ENCODE measurements around the gene LEO1. TPM values are rescaled to one million over a fixed set of nuclear protein-coding genes. Genes with fewer than 3 reads are reported as not detected.
A peak's percentile ranks its signal among the peaks of the same experiment; 100 is the strongest.

The LEO1 gene
- total and polyA plus RNA-seq, 2 of the 13 experiments (the other 11 are each of a cell fraction or from before 2014, with no cell fraction given) = 17.0 to 60.3 TPM

GRCh38 chr15:52006702-52007340 lies 35.2 kb upstream of the LEO1 start:
- intact Hi-C loops (cut with micrococcal nuclease; ENCODE audit: unreplicated experiment) = no loop called here
- Histone ChIP-seq H3K4me1 (ENCODE audit: insufficient read depth, low read length) (peaks cover 68% of the 10 kb centered on the region), H3K4me3 (replicated peaks in 1 of 3; ENCODE audit: insufficient read depth in 1 of 3, low read depth in 2 of 3, low read length in 3 of 3) (no peak overlapping the region), H3K9ac (ENCODE audit: insufficient read depth, low read depth, low read length) (peak overlapping the region; percentile 27; the same call in 1 of the 2 replicates), H3K27ac (ENCODE audit: extremely low read length, insufficient read depth, low read length) (peak overlapping the region; percentile 70), H3K27me3 (ENCODE audit: control insufficient read depth in 1 of 2, insufficient read depth in 2 of 2, low read length in 2 of 2) (no peaks in the 10 kb centered on the region), H3K9me3 (ENCODE audit: low read length) (no peaks in the 10 kb centered on the region), H2AFZ (ENCODE audit: low read length) (no peak overlapping the region), H3K4me2 (ENCODE audit: low read depth, low read length) (peak overlapping the region; percentile 30), H3K36me3 (replicated peaks in 1 of 2; ENCODE audit: control insufficient read depth in 1 of 2, insufficient read depth in 2 of 2, low read length in 2 of 2) (no peaks in the 10 kb centered on the region), H3K79me2 (ENCODE audit: insufficient read depth, low read length) (no peaks in the 10 kb centered on the region), H4K20me1 (ENCODE audit: insufficient read depth, low read length) (no peaks in the 10 kb centered on the region)
- WGBS (ENCODE audit: low lambda C conversion rate) = 69% methylated on average over 3 of the region's 3 CpGs
- no TSS peak for BruUV-seq (replicated peaks)
- FAIRE-seq (peak; percentile 18), DNase-seq (ENCODE audit: low spot score) (no peak), ATAC-seq (peak; percentile 20; the same call in 2 of the 3 replicates)
- POLR2A ChIA-PET = interaction anchor here (0.6 to 4.6 kb wide), 6 partner anchors 11 to 72 kb away, joined by 3 to 36 read pairs (median 4); no protein-coding TSS in a partner anchor
- in situ Hi-C loops (cut with HindIII; ENCODE audit: extremely low pct_ligation_motif_present, low pct_unique_long_range_greater_than_20kb) = no loop called here
- CTCF ChIA-PET (ENCODE audit: low intra/inter-chr PET ratio, low total read pairs) = no interaction called here
- TF ChIP-seq HNRNPLL (IDR thresholded peaks at IDR 0.05; ENCODE audit: low read depth, low read length, poor library complexity, severe bottlenecking) = no peak
- no peak for TF ChIP-seq HCFC1 (IDR thresholded peaks at IDR 0.05; ENCODE audit: low read depth, low read length)
- TF ChIP-seq NFIC (IDR thresholded peaks at IDR 0.05; ENCODE audit: low read length) = 0 out of 2 replicates have a peak, but pooled peaks have one; percentile 7
- 0 out of 2 replicates have a peak, but pooled peaks have one; percentile 13 for TF ChIP-seq CREM (IDR thresholded peaks at IDR 0.05)
- TF ChIP-seq CREM (CRISPR knock-in tag; IDR thresholded peaks at IDR 0.05) = no peak
- no peak for TF ChIP-seq SMARCE1 (IDR thresholded peaks at IDR 0.05; ENCODE audit: borderline replicate concordance)
- no peak for TF ChIP-seq GRHL1 (CRISPR knock-in tag; conservative IDR thresholded peaks at IDR 0.05)
- TF ChIP-seq RARA (CRISPR knock-in tag; IDR thresholded peaks at IDR 0.05) = peak; percentile 27; the same call in 1 of the 2 replicates
- no peak for TF ChIP-seq BCL3 (CRISPR knock-in tag; IDR thresholded peaks at IDR 0.05)
- TF ChIP-seq SALL1 (CRISPR knock-in tag; IDR thresholded peaks at IDR 0.05) = peak; percentile 49; the same call in 1 of the 2 replicates
- no peak for TF ChIP-seq ZNF792 (CRISPR knock-in tag; IDR thresholded peaks at IDR 0.05)
- no peak for TF ChIP-seq SP4 (CRISPR knock-in tag; IDR thresholded peaks at IDR 0.05)
- TF ChIP-seq KMT2A (CRISPR knock-in tag; IDR thresholded peaks at IDR 0.05) = no peak
- no peak for TF ChIP-seq SP2 (CRISPR knock-in tag; IDR thresholded peaks at IDR 0.05)
- TF ChIP-seq ZNF709 (CRISPR knock-in tag; IDR thresholded peaks at IDR 0.05) = no peak
- no peak for TF ChIP-seq TBL1XR1 (IDR thresholded peaks at IDR 0.05; ENCODE audit: borderline replicate concordance, low read length, partially characterized antibody)
- TF ChIP-seq ZSCAN31 (CRISPR knock-in tag; IDR thresholded peaks at IDR 0.05; ENCODE audit: low read depth) = no peak
- no peak for TF ChIP-seq ZNF282 (IDR thresholded peaks at IDR 0.05; ENCODE audit: partially characterized antibody)
- no peak for TF ChIP-seq NFYB (CRISPR knock-in tag; IDR thresholded peaks at IDR 0.05)
- TF ChIP-seq ZNF816 (CRISPR knock-in tag; IDR thresholded peaks at IDR 0.05; ENCODE audit: borderline replicate concordance) = 0 out of 2 replicates have a peak, but pooled peaks have one; percentile 31
- TF ChIP-seq YY1 (IDR thresholded peaks at IDR 0.05; ENCODE audit: insufficient read depth, insufficient replicate concordance, low read depth, low read length) = no peak
- peak; percentile 41; the same call in 1 of the 2 replicates for TF ChIP-seq RXRB (CRISPR knock-in tag; IDR thresholded peaks at IDR 0.05; ENCODE audit: borderline replicate concordance)
- peak; percentile 52; the same call in 1 of the 2 replicates for TF ChIP-seq ZBTB38 (CRISPR knock-in tag; IDR thresholded peaks at IDR 0.05)
- peak; percentile 74 for TF ChIP-seq PPARG (CRISPR knock-in tag; conservative IDR thresholded peaks at IDR 0.05)
- TF ChIP-seq ZMYM3 (CRISPR knock-in tag; IDR thresholded peaks at IDR 0.05) = no peak
- TF ChIP-seq ZNF790 (CRISPR knock-in tag; IDR thresholded peaks at IDR 0.05; ENCODE audit: borderline replicate concordance) = no peak

Data from HepG2 (cell line).